ENCODE data around the gene ZNF587. TPM values are rescaled to one million over a fixed set of nuclear protein-coding genes. Genes with fewer than 3 reads are reported as not detected.
"Not testable (repeated sequence)": the region's sequence is repeated elsewhere in the genome, so short reads cannot be mapped to it uniquely, and the experiment has no call there.

ZNF587 gene
- polyA plus RNA-seq (2013, experiment 1 of 2): 14.0 TPM
- polyA plus RNA-seq (2013, experiment 2 of 2): 15.1 TPM

- peak within 1 kb of the TSS; percentile 70 for H3K9ac ChIP-seq (ENCODE audit: low read depth, low read length, poor library complexity)
- H3K4me2 ChIP-seq (ENCODE audit: insufficient read depth, low read length, poor library complexity, severe bottlenecking): peak within 1 kb of the TSS; percentile 67
- not testable (repeated sequence) for H3K27ac ChIP-seq (replicated peaks; ENCODE audit: low read length); H2BK120ac ChIP-seq (ENCODE audit: low read depth, low read length); H2BK15ac ChIP-seq (ENCODE audit: low read length); H3K14ac ChIP-seq (ENCODE audit: low read length); H4K91ac ChIP-seq (ENCODE audit: low read depth, low read length, poor library complexity); H2AK5ac ChIP-seq (ENCODE audit: low read depth, low read length); H3K4ac ChIP-seq (ENCODE audit: low read length); H3K18ac ChIP-seq (ENCODE audit: low read length); H2BK5ac ChIP-seq (ENCODE audit: low read length); H2BK12ac ChIP-seq (ENCODE audit: low read length); H3K9me3 ChIP-seq (replicated peaks in 1 of 2; ENCODE audit: control insufficient read depth in 2 of 2, insufficient read depth in 1 of 2, low read depth in 1 of 2, low read length in 2 of 2); H3K27me3 ChIP-seq (ENCODE audit: control insufficient read depth in 3 of 3, insufficient read depth in 3 of 3, low read depth in 1 of 3, low read length in 3 of 3); H3K79me1 ChIP-seq (ENCODE audit: low read depth, low read length)
- whole genome bisulfite sequencing, 2 donors (ENCODE audit: extremely low coverage in 2 of 2, insufficient read length in 2 of 2, insufficient replicate concordance in 1 of 2): no CpG with 5 or more reads among the region's 42 CpGs
- peak; percentile 57 for DNase-seq (ENCODE audit: low spot score)
- peaks cover 4 to 59% of the 10 kb centered on the region in 2 donors for H3K36me3 ChIP-seq (replicated peaks in 1 of 2; ENCODE audit: control insufficient read depth in 2 of 2, insufficient read depth in 2 of 2, low read length in 2 of 2)
- peaks cover 8 to 10% of the 10 kb centered on the region in 2 donors for H3K4me1 ChIP-seq (ENCODE audit: control insufficient read depth in 2 of 2, insufficient read depth in 1 of 2, low read depth in 1 of 2, low read length in 2 of 2)
- peak within 1 kb of the TSS; percentile 17 for H4K8ac ChIP-seq (ENCODE audit: low read depth, low read length)
- peak within 1 kb of the TSS; percentile 72 to 79 for H3K4me3 ChIP-seq (ENCODE audit: low read length in 2 of 2)
- peak within 1 kb of the TSS; percentile 51 for H2AFZ ChIP-seq (ENCODE audit: low read length)
- H3K23ac ChIP-seq (ENCODE audit: low read depth, low read length, poor library complexity): peak within 1 kb of the TSS; percentile 43
Measured at GRCh38 chr19:57849666-57850473, at the start of gene ZNF587. ZNF587 (plus strand) TSS chr19:57849859; CDS start chr19:57850039, 180 bp downstream.

GRCh38 chr19:57800696-57801095 lies 49.0 kb upstream of the ZNF587 start:
- H2BK15ac ChIP-seq (ENCODE audit: low read length): no peak overlapping the region
- H3K4me2 ChIP-seq (ENCODE audit: insufficient read depth, low read length, poor library complexity, severe bottlenecking): peak overlapping the region; percentile 28
- peaks cover 0 to 3% of the 10 kb centered on the region in 2 donors for H3K9me3 ChIP-seq (replicated peaks in 1 of 2; ENCODE audit: control insufficient read depth in 2 of 2, insufficient read depth in 1 of 2, low read depth in 1 of 2, low read length in 2 of 2)
- H3K36me3 ChIP-seq (replicated peaks in 1 of 2; ENCODE audit: control insufficient read depth in 2 of 2, insufficient read depth in 2 of 2, low read length in 2 of 2): peaks cover 5 to 30% of the 10 kb centered on the region in 2 donors
- no peak overlapping the region for H3K9ac ChIP-seq (ENCODE audit: low read depth, low read length, poor library complexity)
- H3K4ac ChIP-seq (ENCODE audit: low read length): no peak overlapping the region
- H4K8ac ChIP-seq (ENCODE audit: low read depth, low read length): no peak overlapping the region
- H2BK120ac ChIP-seq (ENCODE audit: low read depth, low read length): no peak overlapping the region
- H3K23ac ChIP-seq (ENCODE audit: low read depth, low read length, poor library complexity): no peak overlapping the region
- no peak overlapping the region for H3K18ac ChIP-seq (ENCODE audit: low read length)
- H3K79me1 ChIP-seq (ENCODE audit: low read depth, low read length): no peaks in the 10 kb centered on the region
- WGBS, 2 donors (ENCODE audit: extremely low coverage in 2 of 2, insufficient read length in 2 of 2, insufficient replicate concordance in 1 of 2): no CpG with 5 or more reads among the region's 5 CpGs
- no peaks in the 10 kb centered on the region for H3K27me3 ChIP-seq (ENCODE audit: control insufficient read depth in 3 of 3, insufficient read depth in 3 of 3, low read depth in 1 of 3, low read length in 3 of 3)
- no peak overlapping the region for H3K4me3 ChIP-seq (ENCODE audit: low read length in 2 of 2)
- H2BK5ac ChIP-seq (ENCODE audit: low read length): no peak overlapping the region
- H3K4me1 ChIP-seq (ENCODE audit: control insufficient read depth in 2 of 2, insufficient read depth in 1 of 2, low read depth in 1 of 2, low read length in 2 of 2): peaks cover 7 to 13% of the 10 kb centered on the region in 2 donors
- no peak overlapping the region for H2BK12ac ChIP-seq (ENCODE audit: low read length)
- no peak overlapping the region for H4K91ac ChIP-seq (ENCODE audit: low read depth, low read length, poor library complexity)
- no peak overlapping the region for H2AK5ac ChIP-seq (ENCODE audit: low read depth, low read length)
- DNase-seq (ENCODE audit: low spot score): peak; percentile 45
- peak overlapping the region; percentile 85 for H3K27ac ChIP-seq (replicated peaks; ENCODE audit: low read length)
- H2AFZ ChIP-seq (ENCODE audit: low read length): no peak overlapping the region
- H3K14ac ChIP-seq (ENCODE audit: low read length): no peak overlapping the region

GRCh38 chr19:57802269-57802668 lies 47.4 kb upstream of the ZNF587 start:
- no peak overlapping the region for H2AFZ ChIP-seq (ENCODE audit: low read length)
- H4K91ac ChIP-seq (ENCODE audit: low read depth, low read length, poor library complexity): no peak overlapping the region
- H3K4me3 ChIP-seq (ENCODE audit: low read length in 2 of 2): no peak overlapping the region
- DNase-seq (ENCODE audit: low spot score): no peak
- no peak overlapping the region for H2BK120ac ChIP-seq (ENCODE audit: low read depth, low read length)
- no peak overlapping the region for H2BK5ac ChIP-seq (ENCODE audit: low read length)
- no peak overlapping the region for H3K23ac ChIP-seq (ENCODE audit: low read depth, low read length, poor library complexity)
- H2BK12ac ChIP-seq (ENCODE audit: low read length): no peak overlapping the region
- H3K4me1 ChIP-seq (ENCODE audit: control insufficient read depth in 2 of 2, insufficient read depth in 1 of 2, low read depth in 1 of 2, low read length in 2 of 2): peaks cover 7 to 13% of the 10 kb centered on the region in 2 donors
- no peak overlapping the region for H2BK15ac ChIP-seq (ENCODE audit: low read length)
- H3K4ac ChIP-seq (ENCODE audit: low read length): no peak overlapping the region
- no peak overlapping the region for H3K14ac ChIP-seq (ENCODE audit: low read length)
- H3K27me3 ChIP-seq (ENCODE audit: control insufficient read depth in 3 of 3, insufficient read depth in 3 of 3, low read depth in 1 of 3, low read length in 3 of 3): no peaks in the 10 kb centered on the region
- no CpG with 5 or more reads among the region's 4 CpGs for WGBS, 2 donors (ENCODE audit: extremely low coverage in 2 of 2, insufficient read length in 2 of 2, insufficient replicate concordance in 1 of 2)
- no peak overlapping the region for H3K18ac ChIP-seq (ENCODE audit: low read length)
- no peak overlapping the region for H3K4me2 ChIP-seq (ENCODE audit: insufficient read depth, low read length, poor library complexity, severe bottlenecking)
- no peaks in the 10 kb centered on the region for H3K79me1 ChIP-seq (ENCODE audit: low read depth, low read length)
- H2AK5ac ChIP-seq (ENCODE audit: low read depth, low read length): no peak overlapping the region
- H3K27ac ChIP-seq (replicated peaks; ENCODE audit: low read length): peak overlapping the region; percentile 34
- H3K9me3 ChIP-seq (replicated peaks in 1 of 2; ENCODE audit: control insufficient read depth in 2 of 2, insufficient read depth in 1 of 2, low read depth in 1 of 2, low read length in 2 of 2): peaks cover 0 to 5% of the 10 kb centered on the region in 2 donors
- no peak overlapping the region for H3K9ac ChIP-seq (ENCODE audit: low read depth, low read length, poor library complexity)
- H3K36me3 ChIP-seq (replicated peaks in 1 of 2; ENCODE audit: control insufficient read depth in 2 of 2, insufficient read depth in 2 of 2, low read length in 2 of 2): peaks cover 2 to 27% of the 10 kb centered on the region in 2 donors
- no peak overlapping the region for H4K8ac ChIP-seq (ENCODE audit: low read depth, low read length)

- Histone ChIP-seq H2BK5ac (ENCODE audit: low read length) (no peak overlapping the region), H3K14ac (ENCODE audit: low read length) (no peak overlapping the region), H3K18ac (ENCODE audit: low read length) (no peak overlapping the region), H4K91ac (ENCODE audit: low read depth, low read length, poor library complexity) (no peak overlapping the region), H3K36me3 (replicated peaks in 1 of 2; ENCODE audit: control insufficient read depth in 2 of 2, insufficient read depth in 2 of 2, low read length in 2 of 2) (peaks cover 7 to 34% of the 10 kb centered on the region in 2 donors), H2BK120ac (ENCODE audit: low read depth, low read length) (no peak overlapping the region), H3K4ac (ENCODE audit: low read length) (no peak overlapping the region), H2AFZ (ENCODE audit: low read length) (peak overlapping the region; percentile 86), H4K8ac (ENCODE audit: low read depth, low read length) (no peak overlapping the region), H3K79me1 (ENCODE audit: low read depth, low read length) (no peaks in the 10 kb centered on the region), H3K4me1 (ENCODE audit: control insufficient read depth in 2 of 2, insufficient read depth in 1 of 2, low read depth in 1 of 2, low read length in 2 of 2) (peaks cover 7 to 13% of the 10 kb centered on the region in 2 donors), H3K23ac (ENCODE audit: low read depth, low read length, poor library complexity) (no peak overlapping the region), H3K27ac (replicated peaks; ENCODE audit: low read length) (peak overlapping the region; percentile 99), H2AK5ac (ENCODE audit: low read depth, low read length) (no peak overlapping the region), H2BK12ac (ENCODE audit: low read length) (no peak overlapping the region), H3K9ac (ENCODE audit: low read depth, low read length, poor library complexity) (no peak overlapping the region), H3K9me3 (replicated peaks in 1 of 2; ENCODE audit: control insufficient read depth in 2 of 2, insufficient read depth in 1 of 2, low read depth in 1 of 2, low read length in 2 of 2) (peaks cover 0 to 5% of the 10 kb centered on the region in 2 donors), H3K4me3 (ENCODE audit: low read length in 2 of 2) (peak overlapping the region; percentile 49 to 71), H3K27me3 (ENCODE audit: control insufficient read depth in 3 of 3, insufficient read depth in 3 of 3, low read depth in 1 of 3, low read length in 3 of 3) (no peaks in the 10 kb centered on the region), H3K4me2 (ENCODE audit: insufficient read depth, low read length, poor library complexity, severe bottlenecking) (peak overlapping the region; percentile 65), H2BK15ac (ENCODE audit: low read length) (no peak overlapping the region)
- WGBS, 2 donors (ENCODE audit: extremely low coverage in 2 of 2, insufficient read length in 2 of 2, insufficient replicate concordance in 1 of 2): no CpG with 5 or more reads among the region's 6 CpGs
- no peak for DNase-seq (ENCODE audit: low spot score)
Measured at GRCh38 chr19:57803265-57803593, 46.4 kb upstream of the ZNF587 start.

Data from neuronal stem cell (in vitro differentiated cells).